Upper lobe of left lung (tissue), 6 donors: Measurements from ENCODE around the gene PRELID1. TPM values are rescaled to one million over a fixed set of nuclear protein-coding genes. Genes with fewer than 3 reads are reported as not detected.

Experiments used
- ATAC-seq, 2 donors: fragments of 200-7000 bp; cut with Tn5 transposase; one replicate each; pipeline ENCODE4 v1.9.1; 2022; ENCODE audit warnings: mild to moderate bottlenecking in 2 of 2, moderate library complexity in 2 of 2; ENCODE audit not compliant: low FRiP score in 2 of 2
- DNase-seq, 2 donors: peaks; one replicate each; pipeline ENCODE4 v3.0.0-alpha.2; 2019 to 2020
- H3K27ac ChIP-seq, 4 donors: fragments of 200-600 bp; sonication (generic); one replicate each; pipeline ENCODE4 v1.5.1; 2016 to 2019
- H3K27me3 ChIP-seq, 4 donors: fragments of 200-600 bp; sonication (generic); one replicate each; pipeline ENCODE4 v1.5.1; 2017 to 2019
- H3K36me3 ChIP-seq, 4 donors: fragments of 200-600 bp; sonication (generic); one replicate each; pipeline ENCODE4 v1.5.1; 2016 to 2019
- H3K4me1 ChIP-seq, 4 donors: fragments of 200-600 bp; sonication (generic); one replicate each; pipeline ENCODE4 v1.5.1; 2018 to 2019
- H3K4me3 ChIP-seq, 4 donors: fragments of 200-600 bp; sonication (generic); one replicate each; pipeline ENCODE4 v1.5.1; 2017 to 2019; ENCODE audit warnings: mild to moderate bottlenecking in 2 of 4, moderate library complexity in 1 of 4
- H3K9me3 ChIP-seq, 4 donors: fragments of 200-600 bp; sonication (generic); one replicate each; pipeline ENCODE4 v1.5.1; 2018 to 2019
- EP300 ChIP-seq, 4 donors: sonication (generic); formaldehyde crosslinking; IDR thresholded peaks; one replicate each; pipeline ENCODE4 v1.5.1; 2017; ENCODE audit warnings: antibody characterized with exemption in 4 of 4, control low read depth in 2 of 4
- POLR2A ChIP-seq, 4 donors: fragments of 450-650 bp; IDR thresholded peaks; one replicate each; pipeline ENCODE4 v1.5.1; 2016 to 2017; ENCODE audit warnings: antibody characterized with exemption in 4 of 4, mild to moderate bottlenecking in 2 of 4
- POLR2AphosphoS5 ChIP-seq, 2 donors: sonication (generic); formaldehyde crosslinking; IDR thresholded peaks; one replicate each; pipeline ENCODE4 v1.5.1; 2017; ENCODE audit warnings: antibody characterized with exemption in 2 of 2
- WGBS, 2 donors: methylation state at CpG; one replicate each; pipeline ENCODE4 v1.1.5; 2017 to 2018; 5-methylcytosine and 5-hydroxymethylcytosine counted together
- total RNA-seq, 6 donors: library from RNA; depleted of rRNA in 4 of 6; stranded (reverse); fragments of >200 nt in 4 of 6; gene quantifications; one replicate each; pipeline versions ENCODE4 v1.1.0 to v1.2.1, GENCODE V29; 2016 to 2021
- TF ChIP-seq, protein P1 (sequence below), 6 experiments: fragments of 450-650 bp in 4 of 6; fragments of 200-600 bp in 2 of 6; sonication (generic) in 2 of 6; IDR thresholded peaks; one replicate each; pipeline ENCODE4 v1.5.1; 2016 to 2019; ENCODE audit warnings: antibody characterized with exemption in 6 of 6
- donor health status: DM: no; HTN: no; CAD: no; lungs with moderate emphysema.
- donor health status: DM: no; HTN: yes; CAD: no; lungs with severe emphysema.

PRELID1 gene
- total RNA-seq, 6 donors from 2014 or later = 45.1 to 132 (median 86.8) TPM

DNA sequence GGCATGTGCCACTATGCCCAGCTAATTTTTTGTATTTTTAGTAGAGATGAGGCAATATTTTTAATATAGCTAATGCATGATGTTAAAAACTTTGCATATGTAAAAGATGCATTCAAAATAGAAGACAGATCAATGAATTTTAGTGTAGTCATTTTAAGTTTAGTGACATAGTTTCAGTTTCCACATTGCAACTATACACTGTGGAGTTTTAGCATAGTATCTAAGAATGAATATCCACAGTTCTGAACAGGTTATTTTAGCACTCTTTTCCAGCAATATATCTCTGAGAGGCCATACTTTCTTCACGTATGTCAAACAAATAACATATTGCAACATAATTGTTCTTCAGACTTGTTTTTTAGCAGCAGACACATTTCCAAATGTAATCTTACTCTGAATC lies 39.4 kb upstream of the PRELID1 start:
- 0 to 68% methylated on average over 1 of the region's 1 CpG for WGBS, 2 donors
- peaks cover 10 to 87% (median 42%) of the 10 kb centered on the region in 4 donors for H3K36me3 ChIP-seq
- H3K4me1 ChIP-seq = peaks cover 0 to 6% (median 3%) of the 10 kb centered on the region in 4 donors
- ATAC-seq (no peak), DNase-seq (no peak)
- no peak overlapping the region for H3K27ac ChIP-seq
- no peaks in the 10 kb centered on the region for H3K9me3 ChIP-seq
- no peaks in the 10 kb centered on the region for H3K27me3 ChIP-seq
- TF ChIP-seq EP300 (IDR thresholded peaks at IDR 0.05) (no peak), POLR2A (IDR thresholded peaks at IDR 0.05) (no peak), POLR2AphosphoS5 (IDR thresholded peaks at IDR 0.05) (no peak)
- TF ChIP-seq, protein P1, sequence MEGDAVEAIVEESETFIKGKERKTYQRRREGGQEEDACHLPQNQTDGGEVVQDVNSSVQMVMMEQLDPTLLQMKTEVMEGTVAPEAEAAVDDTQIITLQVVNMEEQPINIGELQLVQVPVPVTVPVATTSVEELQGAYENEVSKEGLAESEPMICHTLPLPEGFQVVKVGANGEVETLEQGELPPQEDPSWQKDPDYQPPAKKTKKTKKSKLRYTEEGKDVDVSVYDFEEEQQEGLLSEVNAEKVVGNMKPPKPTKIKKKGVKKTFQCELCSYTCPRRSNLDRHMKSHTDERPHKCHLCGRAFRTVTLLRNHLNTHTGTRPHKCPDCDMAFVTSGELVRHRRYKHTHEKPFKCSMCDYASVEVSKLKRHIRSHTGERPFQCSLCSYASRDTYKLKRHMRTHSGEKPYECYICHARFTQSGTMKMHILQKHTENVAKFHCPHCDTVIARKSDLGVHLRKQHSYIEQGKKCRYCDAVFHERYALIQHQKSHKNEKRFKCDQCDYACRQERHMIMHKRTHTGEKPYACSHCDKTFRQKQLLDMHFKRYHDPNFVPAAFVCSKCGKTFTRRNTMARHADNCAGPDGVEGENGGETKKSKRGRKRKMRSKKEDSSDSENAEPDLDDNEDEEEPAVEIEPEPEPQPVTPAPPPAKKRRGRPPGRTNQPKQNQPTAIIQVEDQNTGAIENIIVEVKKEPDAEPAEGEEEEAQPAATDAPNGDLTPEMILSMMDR (IDR thresholded peaks at IDR 0.05) = no peak
- H3K4me3 ChIP-seq = no peak overlapping the region

DNA sequence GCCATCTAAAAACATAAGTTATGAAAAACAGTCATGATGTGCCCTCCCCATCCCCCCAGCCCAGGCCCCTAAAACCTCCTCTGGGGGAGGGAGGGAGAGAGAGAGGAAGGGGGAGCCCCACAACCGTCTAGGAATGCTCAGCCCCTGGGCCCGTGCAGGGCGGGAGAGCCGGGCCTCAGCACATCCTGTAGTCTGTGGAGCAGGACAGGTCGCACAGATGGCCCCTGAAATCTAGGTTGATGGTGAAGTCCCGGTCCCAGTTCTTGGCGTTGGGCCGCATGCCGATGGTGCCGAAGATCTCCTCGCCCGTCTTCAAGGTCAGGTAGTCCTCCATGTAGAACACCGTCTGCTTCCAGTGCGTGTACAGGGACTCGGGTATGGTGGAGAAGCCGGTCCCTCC lies 38.2 kb upstream of the PRELID1 start:
- H3K36me3 ChIP-seq = peaks cover 13 to 87% (median 44%) of the 10 kb centered on the region in 4 donors
- peak in 1 of 2 donors; percentile 55 for ATAC-seq
- TF ChIP-seq, protein P1 (IDR thresholded peaks at IDR 0.05) = no peak
- TF ChIP-seq EP300 (IDR thresholded peaks at IDR 0.05) = no peak
- no peak for TF ChIP-seq POLR2A (IDR thresholded peaks at IDR 0.05)
- TF ChIP-seq POLR2AphosphoS5 (IDR thresholded peaks at IDR 0.05) = no peak
- H3K4me3 ChIP-seq = no peak overlapping the region
- no peaks in the 10 kb centered on the region for H3K27me3 ChIP-seq
- no peaks in the 10 kb centered on the region for H3K9me3 ChIP-seq
- no peak overlapping the region for H3K27ac ChIP-seq
- DNase-seq = peak in 1 of 2 donors; percentile 68
- 90 to 92% methylated on average over 10 to 16 of the region's 16 CpGs for WGBS, 2 donors
- peaks cover 0 to 6% (median 3%) of the 10 kb centered on the region in 4 donors for H3K4me1 ChIP-seq

DNA sequence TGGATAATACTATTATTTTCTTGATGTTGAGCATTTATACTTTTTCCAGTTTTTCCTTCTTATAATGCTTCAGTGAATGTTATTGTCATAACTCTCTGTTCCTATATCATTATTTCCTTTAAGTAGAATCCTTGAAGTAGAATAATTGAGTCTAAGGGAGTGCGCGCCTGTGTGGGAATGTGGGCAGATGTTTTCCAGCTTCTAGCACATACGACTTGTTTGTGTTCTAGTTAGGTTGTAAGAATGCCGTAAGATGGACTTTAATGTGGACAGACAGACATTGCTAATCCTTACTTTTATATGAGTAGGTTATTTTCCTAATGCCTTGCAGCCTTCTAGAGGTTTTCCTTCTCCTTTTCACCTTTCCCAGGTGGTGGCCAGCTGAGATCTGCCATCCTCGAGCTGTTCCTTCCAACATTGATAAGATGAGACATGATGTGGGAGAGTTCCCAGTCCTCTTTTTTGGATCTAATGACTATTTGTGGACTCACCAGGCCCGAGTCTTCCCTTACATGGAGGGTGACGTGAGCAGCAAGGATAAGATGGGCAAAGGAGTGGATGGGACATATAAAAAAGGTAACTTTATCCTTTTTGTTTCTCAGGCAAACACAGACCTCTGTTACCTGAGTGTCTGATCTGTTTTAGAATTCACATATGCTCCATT lies 34.2 kb upstream of the PRELID1 start:
- TF ChIP-seq POLR2A (IDR thresholded peaks at IDR 0.05) (no peak), EP300 (IDR thresholded peaks at IDR 0.05) (no peak), POLR2AphosphoS5 (IDR thresholded peaks at IDR 0.05) (no peak)
- TF ChIP-seq, protein P1 (IDR thresholded peaks at IDR 0.05) = no peak
- WGBS, 2 donors = 97% methylated on average over 7 of the region's 7 CpGs
- peaks cover 18 to 80% (median 47%) of the 10 kb centered on the region in 4 donors for H3K36me3 ChIP-seq
- peaks cover 0 to 6% (median 3%) of the 10 kb centered on the region in 4 donors for H3K4me1 ChIP-seq
- ATAC-seq (no peak), DNase-seq (no peak)
- H3K27ac ChIP-seq = no peak overlapping the region
- no peak overlapping the region for H3K4me3 ChIP-seq
- no peaks in the 10 kb centered on the region for H3K27me3 ChIP-seq
- H3K9me3 ChIP-seq = no peaks in the 10 kb centered on the region

DNA sequence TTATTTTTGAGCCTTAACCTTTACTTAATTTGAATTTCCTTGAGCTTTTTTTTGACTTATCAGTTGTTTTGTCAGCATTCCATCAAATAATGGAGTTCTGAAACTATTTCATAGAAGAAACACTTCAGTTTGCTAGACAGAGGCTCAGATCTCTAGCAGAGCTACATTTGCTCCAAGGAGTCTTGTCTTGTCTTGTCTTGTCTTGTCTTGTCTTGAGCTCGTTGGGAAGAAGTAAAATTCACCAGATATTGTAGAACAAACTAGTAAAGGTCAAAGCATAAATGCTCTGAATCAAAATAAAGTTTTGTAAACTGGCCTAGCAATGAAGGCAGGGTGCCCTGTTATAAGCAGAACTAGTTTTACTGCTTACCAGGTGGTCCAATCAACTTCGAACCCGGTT lies 33.6 kb upstream of the PRELID1 start:
- Histone ChIP-seq H3K36me3 (peaks cover 18 to 81% (median 50%) of the 10 kb centered on the region in 4 donors), H3K9me3 (no peaks in the 10 kb centered on the region), H3K27ac (no peak overlapping the region), H3K4me1 (peaks cover 0 to 6% (median under 1%) of the 10 kb centered on the region in 4 donors), H3K4me3 (no peak overlapping the region), H3K27me3 (no peaks in the 10 kb centered on the region)
- DNase-seq = no peak
- TF ChIP-seq POLR2AphosphoS5 (IDR thresholded peaks at IDR 0.05) (no peak), EP300 (IDR thresholded peaks at IDR 0.05) (no peak), POLR2A (IDR thresholded peaks at IDR 0.05) (no peak)
- TF ChIP-seq, protein P1 (IDR thresholded peaks at IDR 0.05) = no peak
- ATAC-seq = no peak
- WGBS, 2 donors = 86 to 92% methylated on average over 3 of the region's 3 CpGs

DNA sequence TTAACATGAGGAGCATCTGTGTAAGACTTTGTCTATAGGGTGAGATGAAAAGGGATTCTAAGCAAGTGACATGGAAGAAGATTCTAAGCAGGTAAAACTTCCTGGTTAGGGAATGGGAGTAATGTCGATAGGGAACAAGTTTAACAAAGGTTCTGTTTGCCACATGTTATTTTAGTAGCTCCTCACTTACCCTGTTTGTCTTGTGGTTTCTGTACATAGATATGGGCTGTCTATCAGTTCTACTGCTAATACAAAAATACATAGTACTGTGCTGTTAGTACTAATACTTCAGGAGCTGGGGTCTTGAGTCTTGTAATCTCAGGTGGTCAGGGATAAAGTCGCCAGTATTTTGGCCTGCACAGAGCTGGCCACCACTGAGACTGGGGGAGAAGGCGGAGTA lies 32.9 kb upstream of the PRELID1 start:
- no peak for DNase-seq
- Histone ChIP-seq H3K9me3 (no peaks in the 10 kb centered on the region), H3K27ac (no peak overlapping the region), H3K27me3 (no peaks in the 10 kb centered on the region), H3K36me3 (peaks cover 18 to 77% (median 51%) of the 10 kb centered on the region in 4 donors), H3K4me3 (no peak overlapping the region), H3K4me1 (no peaks in the 10 kb centered on the region)
- 90 to 91% methylated on average over 3 of the region's 3 CpGs for WGBS, 2 donors
- ATAC-seq = no peak
- no peak for TF ChIP-seq POLR2AphosphoS5 (IDR thresholded peaks at IDR 0.05)
- TF ChIP-seq, protein P1 (IDR thresholded peaks at IDR 0.05) = no peak
- no peak for TF ChIP-seq EP300 (IDR thresholded peaks at IDR 0.05)
- no peak for TF ChIP-seq POLR2A (IDR thresholded peaks at IDR 0.05)
